Loucy (cell line): Measurements from ENCODE around the gene BTBD19.

ENCODE experiments used
- H2AFZ ChIP-seq: fragments of 200-600 bp; sonication (generic); 2 replicates; pipeline ENCODE4 v1.6.0; 2016; ENCODE audit warnings: antibody characterized with exemption, mild to moderate bottlenecking, low read length, moderate library complexity
- H3F3A ChIP-seq: fragments of 200-600 bp; 2 replicates; pipeline ENCODE4 v1.6.0; 2016; ENCODE audit warnings: antibody characterized with exemption, low read depth, mild to moderate bottlenecking
- H3K27me3 ChIP-seq: fragments of 200-600 bp; sonication (generic); 2 replicates; pipeline ENCODE4 v1.6.1; 2014; ENCODE audit warnings: low read length, mild to moderate bottlenecking; ENCODE audit not compliant: insufficient read depth, poor library complexity, severe bottlenecking
- H3K36me3 ChIP-seq: fragments of 200-600 bp; sonication (generic); 2 replicates; pipeline ENCODE4 v1.6.1; 2016; ENCODE audit warnings: low read length; ENCODE audit not compliant: insufficient read depth
- H3K4me1 ChIP-seq: fragments of 200-600 bp; sonication (generic); 2 replicates; pipeline ENCODE4 v1.5.1; 2014; ENCODE audit warnings: low read length, mild to moderate bottlenecking; ENCODE audit not compliant: insufficient read depth, poor library complexity, severe bottlenecking
- H3K4me2 ChIP-seq: fragments of 200-600 bp; sonication (generic); 2 replicates; pipeline ENCODE4 v1.6.0; 2014; ENCODE audit warnings: antibody characterized with exemption, low read length, low read depth, mild to moderate bottlenecking; ENCODE audit not compliant: poor library complexity, severe bottlenecking
- H3K4me3 ChIP-seq: fragments of 200-600 bp; sonication (generic); 2 replicates; pipeline ENCODE4 v1.5.1; 2014; ENCODE audit warnings: low read length, mild to moderate bottlenecking, mixed read lengths; ENCODE audit not compliant: poor library complexity, severe bottlenecking
- H3K79me2 ChIP-seq: fragments of 200-600 bp; sonication (generic); 2 replicates; pipeline ENCODE4 v1.6.1; 2014; ENCODE audit warnings: low read length; ENCODE audit not compliant: insufficient read depth
- H3K9ac ChIP-seq: fragments of 200-600 bp; sonication (generic); 2 replicates; pipeline ENCODE4 v1.6.0; 2014; ENCODE audit warnings: mild to moderate bottlenecking, low read depth, low read length, moderate library complexity; ENCODE audit not compliant: poor library complexity, severe bottlenecking
- H3K9me2 ChIP-seq: fragments of 200-600 bp; sonication (generic); replicated peaks from 2 replicates; pipeline ENCODE4 v1.6.1; 2016; ENCODE audit warnings: low read depth, low read length, mixed read lengths
- H3K9me3 ChIP-seq: fragments of 200-600 bp; sonication (generic); 2 replicates; pipeline ENCODE4 v1.6.1; 2014; ENCODE audit warnings: mild to moderate bottlenecking, antibody characterized with exemption, low read length, low read depth; ENCODE audit not compliant: insufficient read depth
- H4K20me1 ChIP-seq: fragments of 200-600 bp; sonication (generic); 2 replicates; pipeline ENCODE4 v1.6.0; 2014; ENCODE audit warnings: antibody characterized with exemption, low read length, mild to moderate bottlenecking; ENCODE audit not compliant: insufficient read depth, poor library complexity, severe bottlenecking
- EZH2phosphoT487 ChIP-seq: fragments of 200-600 bp; IDR thresholded peaks from 2 replicates; pipeline ENCODE4 v1.6.1; 2018; ENCODE audit warnings: antibody characterized with exemption, mild to moderate bottlenecking, moderate library complexity, borderline replicate concordance
- TF ChIP-seq, protein P1 (sequence below): fragments of 200-600 bp; sonication (generic); conservative IDR thresholded peaks from 2 replicates; pipeline ENCODE4 v1.5.1; 2014; ENCODE audit warnings: mild to moderate bottlenecking, antibody characterized with exemption, low read length

Gene BTBD19

GRCh38 chr1:44780583-44781121, 27.7 kb upstream of the BTBD19 start:
- Histone ChIP-seq H3K27me3 (peaks cover 7% of the 10 kb centered on the region), H3K9me2 (no peaks in the 10 kb centered on the region), H3K4me1 (peaks cover 22% of the 10 kb centered on the region), H3K9ac (no peak overlapping the region), H3F3A (no peaks in the 10 kb centered on the region), H3K4me2 (no peak overlapping the region), H3K4me3 (no peak overlapping the region), H3K9me3 (no peaks in the 10 kb centered on the region), H3K79me2 (peaks cover 51% of the 10 kb centered on the region), H3K36me3 (peaks cover 50% of the 10 kb centered on the region), H2AFZ (no peak overlapping the region), H4K20me1 (peaks cover 48% of the 10 kb centered on the region)
- TF ChIP-seq, protein P1, sequence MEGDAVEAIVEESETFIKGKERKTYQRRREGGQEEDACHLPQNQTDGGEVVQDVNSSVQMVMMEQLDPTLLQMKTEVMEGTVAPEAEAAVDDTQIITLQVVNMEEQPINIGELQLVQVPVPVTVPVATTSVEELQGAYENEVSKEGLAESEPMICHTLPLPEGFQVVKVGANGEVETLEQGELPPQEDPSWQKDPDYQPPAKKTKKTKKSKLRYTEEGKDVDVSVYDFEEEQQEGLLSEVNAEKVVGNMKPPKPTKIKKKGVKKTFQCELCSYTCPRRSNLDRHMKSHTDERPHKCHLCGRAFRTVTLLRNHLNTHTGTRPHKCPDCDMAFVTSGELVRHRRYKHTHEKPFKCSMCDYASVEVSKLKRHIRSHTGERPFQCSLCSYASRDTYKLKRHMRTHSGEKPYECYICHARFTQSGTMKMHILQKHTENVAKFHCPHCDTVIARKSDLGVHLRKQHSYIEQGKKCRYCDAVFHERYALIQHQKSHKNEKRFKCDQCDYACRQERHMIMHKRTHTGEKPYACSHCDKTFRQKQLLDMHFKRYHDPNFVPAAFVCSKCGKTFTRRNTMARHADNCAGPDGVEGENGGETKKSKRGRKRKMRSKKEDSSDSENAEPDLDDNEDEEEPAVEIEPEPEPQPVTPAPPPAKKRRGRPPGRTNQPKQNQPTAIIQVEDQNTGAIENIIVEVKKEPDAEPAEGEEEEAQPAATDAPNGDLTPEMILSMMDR = no peak
- no peak for TF ChIP-seq EZH2phosphoT487

- Histone ChIP-seq H3K4me3 (no peak overlapping the region), H3K9ac (no peak overlapping the region), H3K4me2 (no peak overlapping the region), H3K9me3 (no peaks in the 10 kb centered on the region), H3K4me1 (peaks cover 2% of the 10 kb centered on the region), H3K36me3 (peaks cover 26% of the 10 kb centered on the region), H3K79me2 (peaks cover 20% of the 10 kb centered on the region), H2AFZ (no peak overlapping the region), H3K27me3 (no peaks in the 10 kb centered on the region), H3F3A (no peaks in the 10 kb centered on the region), H4K20me1 (peaks cover 18% of the 10 kb centered on the region), H3K9me2 (no peaks in the 10 kb centered on the region)
- TF ChIP-seq, protein P1 = no peak
- TF ChIP-seq EZH2phosphoT487 = no peak
These were observed 24.6 kb upstream of the BTBD19 start for GRCh38 chr1:44783697-44784093.

GRCh38 chr1:44784094-44785028, 24.0 kb upstream of the BTBD19 start:
- H3F3A ChIP-seq = no peaks in the 10 kb centered on the region
- H4K20me1 ChIP-seq = peaks cover 13% of the 10 kb centered on the region
- no peak overlapping the region for H3K4me3 ChIP-seq
- no peaks in the 10 kb centered on the region for H3K4me1 ChIP-seq
- no peak for TF ChIP-seq EZH2phosphoT487
- TF ChIP-seq, protein P1 = no peak
- H3K27me3 ChIP-seq = no peaks in the 10 kb centered on the region
- peaks cover 21% of the 10 kb centered on the region; the same call in 1 of the 2 replicates for H3K36me3 ChIP-seq
- no peaks in the 10 kb centered on the region for H3K9me3 ChIP-seq
- no peak overlapping the region for H2AFZ ChIP-seq
- no peaks in the 10 kb centered on the region for H3K9me2 ChIP-seq
- no peak overlapping the region for H3K9ac ChIP-seq
- H3K79me2 ChIP-seq = peaks cover 13% of the 10 kb centered on the region
- no peak overlapping the region for H3K4me2 ChIP-seq
